ENCODE measurements around the gene ABCA12. TPM values are rescaled to one million over a fixed set of nuclear protein-coding genes. Genes with fewer than 3 reads are reported as not detected.

ABCA12 gene
- polyA plus RNA-seq, 1 experiment, result 0.01 TPM

GRCh38 chr2:214934006-214934405 lies 204.4 kb downstream of the ABCA12 start:
- Histone ChIP-seq H3K36me3 (ENCODE audit: control insufficient read depth, insufficient read depth, low read length) (no peaks in the 10 kb centered on the region), H3K4me3 (ENCODE audit: low read depth, low read length) (no peak overlapping the region), H3K27me3 (ENCODE audit: control insufficient read depth, insufficient read depth, low read length) (no peaks in the 10 kb centered on the region)
- ChIA-PET POLR2A (no interaction called here), CTCF (no interaction called here)
- no peak for TF ChIP-seq CTCF (IDR thresholded peaks at IDR 0.05; ENCODE audit: insufficient read depth, low read depth, low read length)
- no peak for DNase-seq (ENCODE audit: low read depth)

- Histone ChIP-seq H3K4me3 (ENCODE audit: low read depth, low read length) (no peak overlapping the region), H3K27me3 (ENCODE audit: control insufficient read depth, insufficient read depth, low read length) (no peaks in the 10 kb centered on the region), H3K36me3 (ENCODE audit: control insufficient read depth, insufficient read depth, low read length) (no peaks in the 10 kb centered on the region)
- DNase-seq (ENCODE audit: low read depth), result no peak
- no peak for TF ChIP-seq CTCF (IDR thresholded peaks at IDR 0.05; ENCODE audit: insufficient read depth, low read depth, low read length)
- ChIA-PET CTCF (no interaction called here), POLR2A (no interaction called here)
Measured at GRCh38 chr2:214904634-214905033, 233.8 kb downstream of the ABCA12 start.

GRCh38 chr2:214904176-214904575 lies 234.2 kb downstream of the ABCA12 start:
- Histone ChIP-seq H3K27me3 (ENCODE audit: control insufficient read depth, insufficient read depth, low read length) (no peaks in the 10 kb centered on the region), H3K4me3 (ENCODE audit: low read depth, low read length) (no peak overlapping the region), H3K36me3 (ENCODE audit: control insufficient read depth, insufficient read depth, low read length) (no peaks in the 10 kb centered on the region)
- ChIA-PET POLR2A (no interaction called here), CTCF (no interaction called here)
- TF ChIP-seq CTCF (IDR thresholded peaks at IDR 0.05; ENCODE audit: insufficient read depth, low read depth, low read length), result no peak
- DNase-seq (ENCODE audit: low read depth), result no peak

- DNase-seq (ENCODE audit: low read depth), result no peak
- Histone ChIP-seq H3K27me3 (ENCODE audit: control insufficient read depth, insufficient read depth, low read length) (no peaks in the 10 kb centered on the region), H3K4me3 (ENCODE audit: low read depth, low read length) (no peak overlapping the region), H3K36me3 (ENCODE audit: control insufficient read depth, insufficient read depth, low read length) (no peaks in the 10 kb centered on the region)
- POLR2A ChIA-PET, result no interaction called here
- CTCF ChIA-PET, result interaction anchor here (1.0 to 1.5 kb wide), 3 partner anchors 10 to 48 kb away, joined by 3 to 4 read pairs (median 4); no protein-coding TSS in a partner anchor
- TF ChIP-seq CTCF (IDR thresholded peaks at IDR 0.05; ENCODE audit: insufficient read depth, low read depth, low read length), result no peak
Measured at GRCh38 chr2:214902286-214902685, 236.1 kb downstream of the ABCA12 start.

- H3K4me3 ChIP-seq (ENCODE audit: low read depth, low read length), result no peak overlapping the region
- POLR2A ChIA-PET, result no interaction called here
- H3K27me3 ChIP-seq (ENCODE audit: control insufficient read depth, insufficient read depth, low read length), result no peaks in the 10 kb centered on the region
- DNase-seq (ENCODE audit: low read depth), result no peak
- TF ChIP-seq CTCF (IDR thresholded peaks at IDR 0.05; ENCODE audit: insufficient read depth, low read depth, low read length), result no peak
- CTCF ChIA-PET, result no interaction called here
- no peaks in the 10 kb centered on the region for H3K36me3 ChIP-seq (ENCODE audit: control insufficient read depth, insufficient read depth, low read length)
Measured at GRCh38 chr2:214899751-214900150, 238.7 kb downstream of the ABCA12 start.

All from BJ (cell line).